Loucy (cell line): ENCODE results near the gene SMYD5.

Source experiments
- H2AFZ ChIP-seq: fragments of 200-600 bp; sonication (generic); 2 replicates; pipeline ENCODE4 v1.6.0; 2016; ENCODE audit warnings: antibody characterized with exemption, mild to moderate bottlenecking, low read length, moderate library complexity
- H3F3A ChIP-seq: fragments of 200-600 bp; 2 replicates; pipeline ENCODE4 v1.6.0; 2016; ENCODE audit warnings: antibody characterized with exemption, low read depth, mild to moderate bottlenecking
- H3K27me3 ChIP-seq: fragments of 200-600 bp; sonication (generic); 2 replicates; pipeline ENCODE4 v1.6.1; 2014; ENCODE audit warnings: low read length, mild to moderate bottlenecking; ENCODE audit not compliant: insufficient read depth, poor library complexity, severe bottlenecking
- H3K36me3 ChIP-seq: fragments of 200-600 bp; sonication (generic); 2 replicates; pipeline ENCODE4 v1.6.1; 2016; ENCODE audit warnings: low read length; ENCODE audit not compliant: insufficient read depth
- H3K4me1 ChIP-seq: fragments of 200-600 bp; sonication (generic); 2 replicates; pipeline ENCODE4 v1.5.1; 2014; ENCODE audit warnings: low read length, mild to moderate bottlenecking; ENCODE audit not compliant: insufficient read depth, poor library complexity, severe bottlenecking
- H3K4me2 ChIP-seq: fragments of 200-600 bp; sonication (generic); 2 replicates; pipeline ENCODE4 v1.6.0; 2014; ENCODE audit warnings: antibody characterized with exemption, low read length, low read depth, mild to moderate bottlenecking; ENCODE audit not compliant: poor library complexity, severe bottlenecking
- H3K4me3 ChIP-seq: fragments of 200-600 bp; sonication (generic); 2 replicates; pipeline ENCODE4 v1.5.1; 2014; ENCODE audit warnings: low read length, mild to moderate bottlenecking, mixed read lengths; ENCODE audit not compliant: poor library complexity, severe bottlenecking
- H3K79me2 ChIP-seq: fragments of 200-600 bp; sonication (generic); 2 replicates; pipeline ENCODE4 v1.6.1; 2014; ENCODE audit warnings: low read length; ENCODE audit not compliant: insufficient read depth
- H3K9ac ChIP-seq: fragments of 200-600 bp; sonication (generic); 2 replicates; pipeline ENCODE4 v1.6.0; 2014; ENCODE audit warnings: mild to moderate bottlenecking, low read depth, low read length, moderate library complexity; ENCODE audit not compliant: poor library complexity, severe bottlenecking
- H3K9me2 ChIP-seq: fragments of 200-600 bp; sonication (generic); replicated peaks from 2 replicates; pipeline ENCODE4 v1.6.1; 2016; ENCODE audit warnings: low read depth, low read length, mixed read lengths
- H3K9me3 ChIP-seq: fragments of 200-600 bp; sonication (generic); 2 replicates; pipeline ENCODE4 v1.6.1; 2014; ENCODE audit warnings: mild to moderate bottlenecking, antibody characterized with exemption, low read length, low read depth; ENCODE audit not compliant: insufficient read depth
- H4K20me1 ChIP-seq: fragments of 200-600 bp; sonication (generic); 2 replicates; pipeline ENCODE4 v1.6.0; 2014; ENCODE audit warnings: antibody characterized with exemption, low read length, mild to moderate bottlenecking; ENCODE audit not compliant: insufficient read depth, poor library complexity, severe bottlenecking
- EZH2phosphoT487 ChIP-seq: fragments of 200-600 bp; IDR thresholded peaks from 2 replicates; pipeline ENCODE4 v1.6.1; 2018; ENCODE audit warnings: antibody characterized with exemption, mild to moderate bottlenecking, moderate library complexity, borderline replicate concordance
- TF ChIP-seq, protein P1 (sequence below): fragments of 200-600 bp; sonication (generic); conservative IDR thresholded peaks from 2 replicates; pipeline ENCODE4 v1.5.1; 2014; ENCODE audit warnings: mild to moderate bottlenecking, antibody characterized with exemption, low read length

The SMYD5 gene

DNA sequence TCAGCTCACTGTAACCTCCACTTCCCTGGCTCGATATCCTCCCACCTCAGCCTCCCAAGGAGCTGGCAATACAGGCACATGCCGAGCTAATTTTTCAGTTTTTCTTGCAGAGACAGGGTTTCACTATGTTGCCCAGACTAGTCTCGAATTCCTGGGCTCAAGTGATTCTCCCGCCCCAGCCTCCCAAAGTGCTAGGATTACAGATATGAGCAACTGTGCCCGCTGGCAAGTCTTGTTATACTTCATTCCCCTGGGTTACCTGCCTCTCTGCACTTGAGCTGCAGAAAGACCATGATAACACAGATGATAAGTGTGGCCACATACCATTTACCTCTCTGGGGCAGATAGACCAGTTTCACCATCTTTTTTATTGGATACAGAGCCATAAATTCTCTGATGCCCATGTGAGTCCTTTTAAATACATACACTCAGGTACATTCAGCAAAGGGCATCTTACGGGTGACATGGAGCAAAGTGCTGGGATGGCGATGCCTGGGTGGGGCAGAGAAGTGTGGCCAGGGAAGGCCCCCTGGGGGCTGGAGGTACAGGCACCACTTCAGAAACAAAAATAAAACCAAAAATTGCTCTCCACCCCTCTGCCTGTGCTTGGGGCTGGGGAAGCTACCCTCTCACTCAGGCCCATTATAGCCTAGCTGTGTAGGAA, 40.4 kb downstream of the SMYD5 start:
- H4K20me1 ChIP-seq = no peaks in the 10 kb centered on the region
- no peaks in the 10 kb centered on the region for H3K4me1 ChIP-seq
- H3K79me2 ChIP-seq = no peaks in the 10 kb centered on the region
- H3K4me2 ChIP-seq = no peak overlapping the region
- no peaks in the 10 kb centered on the region for H3K9me3 ChIP-seq
- no peak overlapping the region for H2AFZ ChIP-seq
- H3K9ac ChIP-seq = no peak overlapping the region
- no peak overlapping the region for H3K4me3 ChIP-seq
- no peaks in the 10 kb centered on the region for H3F3A ChIP-seq
- H3K27me3 ChIP-seq = no peaks in the 10 kb centered on the region
- no peaks in the 10 kb centered on the region for H3K9me2 ChIP-seq
- peaks cover 72% of the 10 kb centered on the region; the same call in 1 of the 2 replicates for H3K36me3 ChIP-seq
- TF ChIP-seq EZH2phosphoT487 = no peak
- TF ChIP-seq, protein P1, sequence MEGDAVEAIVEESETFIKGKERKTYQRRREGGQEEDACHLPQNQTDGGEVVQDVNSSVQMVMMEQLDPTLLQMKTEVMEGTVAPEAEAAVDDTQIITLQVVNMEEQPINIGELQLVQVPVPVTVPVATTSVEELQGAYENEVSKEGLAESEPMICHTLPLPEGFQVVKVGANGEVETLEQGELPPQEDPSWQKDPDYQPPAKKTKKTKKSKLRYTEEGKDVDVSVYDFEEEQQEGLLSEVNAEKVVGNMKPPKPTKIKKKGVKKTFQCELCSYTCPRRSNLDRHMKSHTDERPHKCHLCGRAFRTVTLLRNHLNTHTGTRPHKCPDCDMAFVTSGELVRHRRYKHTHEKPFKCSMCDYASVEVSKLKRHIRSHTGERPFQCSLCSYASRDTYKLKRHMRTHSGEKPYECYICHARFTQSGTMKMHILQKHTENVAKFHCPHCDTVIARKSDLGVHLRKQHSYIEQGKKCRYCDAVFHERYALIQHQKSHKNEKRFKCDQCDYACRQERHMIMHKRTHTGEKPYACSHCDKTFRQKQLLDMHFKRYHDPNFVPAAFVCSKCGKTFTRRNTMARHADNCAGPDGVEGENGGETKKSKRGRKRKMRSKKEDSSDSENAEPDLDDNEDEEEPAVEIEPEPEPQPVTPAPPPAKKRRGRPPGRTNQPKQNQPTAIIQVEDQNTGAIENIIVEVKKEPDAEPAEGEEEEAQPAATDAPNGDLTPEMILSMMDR = no peak

DNA sequence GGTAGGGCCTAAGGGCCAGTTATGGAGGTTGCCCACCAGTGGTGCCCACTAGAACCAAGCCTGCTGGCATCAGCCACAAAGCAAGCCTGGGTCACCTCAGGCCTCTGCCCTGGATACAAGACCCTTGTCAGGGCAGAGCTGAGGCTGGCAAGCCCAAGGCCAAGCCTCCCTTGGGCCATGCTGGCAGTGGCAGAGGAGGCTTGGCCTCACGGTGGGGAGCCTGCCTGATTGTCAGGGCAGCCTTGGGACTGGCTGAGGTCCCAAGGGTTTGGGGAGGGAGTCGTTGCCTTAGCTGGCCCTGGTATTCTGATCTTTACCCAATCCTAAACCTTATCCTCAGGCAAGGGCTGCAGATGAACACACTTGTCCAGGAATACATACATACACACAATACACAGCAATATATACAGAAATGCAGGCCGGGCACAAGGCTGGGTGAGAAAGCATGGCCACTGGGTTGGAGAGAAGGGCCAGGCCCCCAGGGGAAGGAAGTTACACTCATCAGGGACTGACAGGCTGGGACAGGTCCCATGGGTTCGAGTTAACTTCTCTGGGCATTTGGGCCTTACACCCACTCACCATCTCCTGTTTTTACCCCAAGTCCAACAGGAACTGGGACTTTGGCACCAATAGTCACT, 41.1 kb downstream of the SMYD5 start:
- H3K4me3 ChIP-seq = no peak overlapping the region
- no peaks in the 10 kb centered on the region for H3K79me2 ChIP-seq
- no peaks in the 10 kb centered on the region for H3K9me3 ChIP-seq
- H3K4me1 ChIP-seq = no peaks in the 10 kb centered on the region
- H3K4me2 ChIP-seq = no peak overlapping the region
- H3K9ac ChIP-seq = no peak overlapping the region
- peaks cover 72% of the 10 kb centered on the region; the same call in 1 of the 2 replicates for H3K36me3 ChIP-seq
- no peaks in the 10 kb centered on the region for H3K27me3 ChIP-seq
- no peaks in the 10 kb centered on the region for H3K9me2 ChIP-seq
- H4K20me1 ChIP-seq = no peaks in the 10 kb centered on the region
- TF ChIP-seq, protein P1 = no peak
- TF ChIP-seq EZH2phosphoT487 = no peak
- H3F3A ChIP-seq = no peaks in the 10 kb centered on the region
- H2AFZ ChIP-seq = no peak overlapping the region

DNA sequence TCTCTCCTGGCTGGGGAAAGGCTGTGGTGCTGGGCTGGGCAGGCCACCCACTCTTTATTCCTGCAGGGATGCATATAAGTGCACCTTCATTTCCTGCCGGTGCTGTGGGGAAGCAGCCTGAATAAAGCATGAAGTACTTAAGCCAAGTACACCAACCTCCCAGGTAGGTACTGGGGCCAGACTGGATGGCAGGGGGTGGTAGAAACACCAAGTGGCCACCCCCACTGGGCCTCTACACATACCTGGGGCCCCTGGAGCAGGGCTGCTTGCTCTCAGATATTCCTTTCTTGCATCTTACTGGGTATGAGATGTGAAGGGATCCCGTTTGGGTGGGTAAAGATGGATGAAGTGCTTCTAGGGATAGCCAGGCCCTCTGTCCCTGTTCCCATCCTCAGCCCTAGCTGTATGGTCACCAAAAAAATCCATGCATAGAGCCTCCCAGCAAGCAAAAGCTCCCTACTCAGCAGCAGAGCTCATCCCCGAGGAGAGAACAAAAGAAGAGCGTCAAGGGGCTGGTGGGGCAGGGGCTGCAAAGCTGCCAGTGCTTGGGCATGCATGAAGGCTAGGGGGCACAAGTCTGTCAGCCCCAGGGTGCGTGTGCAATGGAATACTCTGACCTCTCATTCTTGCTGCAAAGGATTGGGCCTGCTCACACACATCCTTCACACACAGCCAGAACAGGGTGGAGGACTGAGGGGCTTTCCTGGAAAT, 42.0 kb downstream of the SMYD5 start:
- TF ChIP-seq, protein P1 = no peak
- no peak for TF ChIP-seq EZH2phosphoT487
- Histone ChIP-seq H3K79me2 (no peaks in the 10 kb centered on the region), H3K4me1 (no peaks in the 10 kb centered on the region), H3K36me3 (peaks cover 70% of the 10 kb centered on the region; the same call in 1 of the 2 replicates), H3K9me2 (no peaks in the 10 kb centered on the region), H3K27me3 (no peaks in the 10 kb centered on the region), H3K9me3 (no peaks in the 10 kb centered on the region), H3K4me3 (no peak overlapping the region), H3K4me2 (no peak overlapping the region), H3F3A (no peaks in the 10 kb centered on the region), H2AFZ (no peak overlapping the region), H4K20me1 (no peaks in the 10 kb centered on the region), H3K9ac (no peak overlapping the region)
